COLO668 (cell line): ENCODE results near the gene RNF34.
A peak's percentile ranks its signal among the peaks of the same experiment; 100 is the strongest.

ENCODE experiments used
- DNase-seq: peaks from one replicate; lab custom pipeline; 2025; ENCODE audit not compliant: unreplicated experiment; lab: John Stamatoyannopoulos, UW

RNF34 gene

DNA sequence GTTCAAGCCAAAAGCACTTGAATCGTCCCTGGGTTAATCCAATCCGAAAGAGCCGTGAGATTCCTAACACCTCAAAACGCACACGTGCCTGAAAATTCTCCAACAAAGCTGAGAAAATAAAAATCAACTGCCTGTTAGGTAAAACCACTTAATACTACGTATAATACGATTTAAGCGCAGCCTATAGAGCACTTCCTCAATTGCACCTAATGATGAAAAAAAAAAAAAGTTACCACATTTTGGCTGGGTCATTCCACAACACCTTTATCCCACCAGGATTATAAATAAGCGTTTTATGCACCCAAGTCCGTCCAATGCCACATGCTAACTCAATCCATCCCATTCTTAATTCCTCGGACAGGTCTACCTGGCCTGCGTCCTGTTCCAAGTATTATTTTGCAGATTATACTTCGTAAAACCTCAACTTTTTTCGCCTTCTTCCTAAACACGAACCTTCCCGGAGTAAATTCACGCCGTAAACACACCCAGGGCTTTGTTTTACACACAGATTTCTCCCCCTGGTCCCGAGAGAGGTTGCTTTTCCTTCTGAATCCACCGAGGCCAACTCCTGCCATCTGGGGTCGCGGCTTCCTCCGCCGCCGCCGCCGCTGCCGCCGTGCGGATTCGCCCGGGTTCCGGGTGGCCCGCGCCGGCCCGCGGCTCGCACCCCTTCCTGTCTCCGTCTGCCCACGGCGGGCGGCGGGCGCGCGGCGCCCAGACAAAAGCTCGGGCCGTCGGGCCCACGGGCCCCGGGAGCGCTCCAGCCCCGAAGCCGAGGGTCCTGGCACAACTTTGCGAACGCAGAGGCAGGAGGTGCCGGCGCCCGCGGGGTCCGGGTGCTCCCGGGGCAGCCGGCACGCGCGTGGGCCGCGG, 66.2 kb downstream of the RNF34 start:
- peak; percentile 67 for DNase-seq

DNA sequence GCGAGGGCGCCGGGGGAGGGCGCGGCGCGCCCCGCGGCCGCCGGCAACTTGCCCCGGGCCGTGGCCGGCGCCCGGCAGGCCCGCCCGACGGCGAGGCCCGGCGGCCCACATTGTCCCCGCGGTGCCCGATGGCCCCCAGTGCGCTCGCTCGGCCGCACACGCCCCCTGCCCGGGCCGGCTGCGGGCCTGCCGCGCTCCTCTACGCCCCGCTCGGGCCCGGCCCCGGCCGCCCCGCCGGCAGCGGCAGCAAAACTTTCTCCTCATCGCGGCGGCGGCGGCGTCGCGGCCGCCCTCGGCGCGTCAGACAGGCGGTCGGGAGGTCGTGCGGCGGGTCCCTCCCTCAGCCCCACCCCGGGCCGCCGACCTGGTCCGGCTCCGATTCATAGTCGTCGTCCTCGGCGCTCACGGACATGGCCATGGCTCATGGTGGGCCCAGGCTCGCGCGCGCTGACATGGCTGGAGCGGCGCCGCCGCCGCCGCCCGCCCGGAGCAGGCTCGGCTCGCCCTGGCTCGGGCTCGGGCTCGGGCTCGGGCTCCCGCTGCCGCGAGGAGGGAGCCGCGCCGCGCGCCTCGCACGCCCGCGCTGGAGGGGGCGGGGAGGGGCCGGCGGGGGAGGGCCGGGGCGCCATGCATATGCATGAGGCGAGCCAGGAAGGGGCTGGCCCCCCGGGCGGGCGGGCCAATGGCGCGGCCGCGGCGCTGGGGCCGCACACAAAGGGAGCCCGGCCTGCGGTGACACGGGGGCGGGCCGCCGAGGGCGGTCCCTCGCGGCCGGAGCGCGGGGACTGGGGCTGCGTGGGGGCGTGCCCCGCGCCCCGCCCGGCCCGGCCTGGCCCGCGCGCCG, 67.1 kb downstream of the RNF34 start:
- peak; percentile 98 for DNase-seq

GRCh38 chr12:121467638-121468498, 68.0 kb downstream of the RNF34 start:
- DNase-seq: peak; percentile 69

GRCh38 chr12:121468499-121468801, 68.5 kb downstream of the RNF34 start:
- DNase-seq: no peak

GRCh38 chr12:121470751-121471150, 70.8 kb downstream of the RNF34 start:
- no peak for DNase-seq

DNA sequence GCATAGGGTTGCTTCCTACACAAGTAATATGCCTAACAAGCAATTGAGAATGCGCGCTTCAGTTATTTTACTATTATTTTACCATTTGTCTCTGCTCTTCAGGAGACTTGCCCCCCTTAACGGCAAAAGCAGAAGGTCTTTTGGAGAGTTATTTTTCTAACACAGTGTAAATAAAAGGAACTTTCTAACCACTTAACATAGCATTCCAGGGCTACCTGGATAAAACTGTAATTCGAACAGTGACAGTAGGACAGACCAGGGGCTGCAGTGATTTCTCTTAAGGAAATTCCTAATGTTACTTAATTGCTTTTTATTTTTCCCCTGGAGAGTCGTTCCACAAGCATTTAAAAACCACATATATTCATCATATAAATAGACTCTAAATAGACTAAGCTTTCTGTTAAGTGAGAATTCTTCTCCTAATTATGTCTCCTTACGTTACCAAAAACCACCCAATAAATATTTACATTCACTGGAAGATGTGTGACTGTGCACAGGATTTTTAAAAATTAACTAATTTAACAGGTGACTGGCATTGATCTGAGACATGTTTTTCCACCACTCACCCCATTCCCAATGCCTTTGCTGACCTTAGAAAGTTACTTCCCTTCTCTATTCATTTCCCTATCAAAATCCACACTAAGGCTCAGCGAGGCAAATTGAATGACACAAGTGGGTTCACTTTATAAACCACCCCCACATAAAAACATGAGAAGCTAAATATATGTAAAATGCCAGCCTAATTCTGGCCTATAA, 72.4 kb downstream of the RNF34 start:
- no peak for DNase-seq
